ENCODE data around the gene PDXK.

PDXK gene

DNA sequence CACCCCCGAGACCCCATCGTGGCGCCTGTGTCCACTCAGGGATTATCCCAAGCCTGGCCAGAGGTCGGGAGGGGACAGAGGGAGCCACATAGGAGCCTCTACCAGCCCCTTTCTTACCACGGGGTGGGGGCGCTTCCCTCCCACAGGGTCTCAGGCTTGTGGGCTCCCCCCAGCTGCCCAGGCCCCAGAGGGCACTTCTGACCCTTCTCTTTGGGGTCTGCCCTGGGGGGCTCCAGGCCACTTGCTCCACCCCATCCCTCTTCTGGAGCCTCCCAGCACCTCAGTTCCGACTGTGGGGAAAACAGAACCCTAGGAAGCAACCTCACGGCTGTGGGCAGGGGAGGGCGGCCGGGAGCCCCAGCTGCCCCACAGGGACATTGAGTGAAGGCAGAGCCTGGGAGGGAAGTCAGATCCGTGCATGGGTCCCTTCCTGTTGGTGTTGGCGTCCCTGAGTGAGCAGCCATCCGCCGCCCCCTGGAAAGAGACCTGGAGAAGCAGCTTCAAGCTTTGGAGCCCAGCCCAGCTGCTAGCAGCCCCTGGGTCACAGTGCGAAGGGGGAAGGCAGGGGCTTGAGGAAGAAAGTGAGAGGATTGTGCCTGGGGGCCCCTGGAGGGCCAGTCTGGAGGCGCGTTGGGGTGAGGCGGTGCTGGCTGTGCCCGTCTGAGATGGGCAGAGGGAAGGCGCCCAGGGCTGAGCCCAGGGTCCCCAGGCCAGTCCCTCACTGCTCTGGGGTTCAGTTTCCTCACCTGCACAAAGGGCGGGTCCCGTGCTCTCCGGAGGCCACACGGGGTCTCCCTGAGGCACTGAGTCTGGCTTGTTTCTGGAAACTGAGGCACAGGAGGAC, 92.6 kb downstream of the PDXK start:
- Histone ChIP-seq H3K79me2 (ENCODE audit: insufficient read depth, low read length) (no peaks in the 10 kb centered on the region), H3K9me3 (ENCODE audit: low read length) (no peaks in the 10 kb centered on the region), H3K4me1 (ENCODE audit: insufficient read depth, low read length, severe bottlenecking) (peaks cover 61% of the 10 kb centered on the region), H3K9me2 (ENCODE audit: low read depth, low read length) (no peaks in the 10 kb centered on the region), H3K27me3 (ENCODE audit: insufficient read depth, low read length) (no peaks in the 10 kb centered on the region), H3K27ac (ENCODE audit: low read depth, low read length, poor library complexity, severe bottlenecking) (no peak overlapping the region), H3K4me3 (ENCODE audit: low read depth, low read length, poor library complexity, severe bottlenecking) (no peak overlapping the region), H3K9ac (ENCODE audit: low read length) (no peak overlapping the region), H3F3A (ENCODE audit: insufficient read depth, low read length) (no peaks in the 10 kb centered on the region), H4K20me1 (ENCODE audit: insufficient read depth, low read length) (no peaks in the 10 kb centered on the region), H3K4me2 (ENCODE audit: low read length) (no peak overlapping the region; the same call in 1 of the 2 replicates), H3K36me3 (ENCODE audit: insufficient read depth, low read length) (peaks cover 3% of the 10 kb centered on the region; the same call in 1 of the 2 replicates), H2AFZ (ENCODE audit: low read length) (no peak overlapping the region)
- TF ChIP-seq, protein P1, sequence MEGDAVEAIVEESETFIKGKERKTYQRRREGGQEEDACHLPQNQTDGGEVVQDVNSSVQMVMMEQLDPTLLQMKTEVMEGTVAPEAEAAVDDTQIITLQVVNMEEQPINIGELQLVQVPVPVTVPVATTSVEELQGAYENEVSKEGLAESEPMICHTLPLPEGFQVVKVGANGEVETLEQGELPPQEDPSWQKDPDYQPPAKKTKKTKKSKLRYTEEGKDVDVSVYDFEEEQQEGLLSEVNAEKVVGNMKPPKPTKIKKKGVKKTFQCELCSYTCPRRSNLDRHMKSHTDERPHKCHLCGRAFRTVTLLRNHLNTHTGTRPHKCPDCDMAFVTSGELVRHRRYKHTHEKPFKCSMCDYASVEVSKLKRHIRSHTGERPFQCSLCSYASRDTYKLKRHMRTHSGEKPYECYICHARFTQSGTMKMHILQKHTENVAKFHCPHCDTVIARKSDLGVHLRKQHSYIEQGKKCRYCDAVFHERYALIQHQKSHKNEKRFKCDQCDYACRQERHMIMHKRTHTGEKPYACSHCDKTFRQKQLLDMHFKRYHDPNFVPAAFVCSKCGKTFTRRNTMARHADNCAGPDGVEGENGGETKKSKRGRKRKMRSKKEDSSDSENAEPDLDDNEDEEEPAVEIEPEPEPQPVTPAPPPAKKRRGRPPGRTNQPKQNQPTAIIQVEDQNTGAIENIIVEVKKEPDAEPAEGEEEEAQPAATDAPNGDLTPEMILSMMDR (IDR thresholded peaks at IDR 0.05; ENCODE audit: low read length) = no peak
- TF ChIP-seq EZH2 (IDR thresholded peaks at IDR 0.05; ENCODE audit: borderline replicate concordance, low read length) = no peak
